Stimulated activated CD4-positive, alpha-beta T cell treated with anti-CD3 and anti-CD28 coated beads, TNF-alpha, amount 100 ng/mL, for 1 hour (primary cell): ENCODE results near the gene PPP2R3A.

Experiments
- DNase-seq, 3 donors: peaks; one replicate each; pipeline ENCODE4 v3.0.0-alpha.2; 2020; ENCODE audit warnings: low read depth in 3 of 3, low spot score in 1 of 3

Gene PPP2R3A

GRCh38 chr3:135970506-135971116 is 5.1 kb downstream of the PPP2R3A start:
- no peak for DNase-seq

DNA sequence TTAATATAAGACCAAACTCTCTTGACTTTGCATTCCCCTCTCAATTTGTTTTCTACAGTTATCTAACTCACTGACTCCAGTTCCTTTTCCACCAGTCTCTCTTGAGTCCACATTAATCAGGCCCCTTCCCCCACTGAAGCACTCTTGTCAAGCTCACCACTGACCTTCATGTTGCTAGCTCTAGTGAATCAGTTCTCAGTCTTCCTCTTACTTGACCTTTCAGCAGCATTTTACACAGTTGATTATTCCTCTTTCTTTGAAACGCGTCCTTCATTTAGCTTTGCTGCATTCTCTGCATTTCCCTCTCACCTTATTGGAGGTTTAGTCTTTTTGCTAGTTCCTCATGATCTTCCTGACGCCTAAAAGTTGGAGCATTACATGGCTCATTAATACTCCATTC is 8.3 kb downstream of the PPP2R3A start:
- no peak for DNase-seq

DNA sequence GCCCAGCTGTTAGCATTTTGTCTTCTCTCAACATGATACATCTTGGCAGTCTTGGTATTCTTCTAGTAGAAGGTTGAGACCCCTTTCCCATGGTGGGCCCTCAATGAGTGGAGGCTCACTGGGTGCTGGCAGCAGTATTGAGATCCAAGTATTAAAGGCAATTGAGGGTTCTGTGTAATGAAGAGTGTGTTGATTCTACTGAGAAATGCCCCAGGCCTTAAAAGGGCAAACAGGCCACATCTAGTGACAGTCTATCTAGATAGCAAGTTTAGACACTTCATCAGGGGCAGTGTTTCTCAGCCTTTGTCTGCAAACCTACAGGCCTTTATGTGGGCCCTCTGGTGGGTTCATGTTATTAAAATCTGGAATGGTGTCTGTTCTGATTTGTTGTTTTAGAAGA is 9.5 kb downstream of the PPP2R3A start:
- no peak for DNase-seq

DNA sequence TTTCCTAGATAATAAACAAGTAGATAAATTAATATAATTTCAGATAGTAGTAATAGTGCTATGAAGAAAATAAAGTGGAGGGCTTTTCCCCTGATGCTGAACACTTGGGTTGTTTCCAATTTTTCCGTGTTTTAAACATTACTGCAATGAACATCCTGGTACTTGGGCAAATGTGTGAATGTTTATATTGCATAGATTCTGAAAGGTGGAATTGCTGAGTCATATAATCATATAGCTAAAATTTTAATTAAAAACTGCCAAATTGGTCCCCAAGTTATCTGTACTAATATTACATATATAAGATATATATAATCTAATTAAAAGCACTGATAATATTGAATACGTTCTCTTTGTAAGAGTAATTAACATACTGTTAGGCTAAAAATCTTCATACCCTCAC is 10.0 kb downstream of the PPP2R3A start:
- DNase-seq: no peak

- DNase-seq: no peak
These were observed 14.8 kb downstream of the PPP2R3A start for GRCh38 chr3:135980343-135980742.

DNA sequence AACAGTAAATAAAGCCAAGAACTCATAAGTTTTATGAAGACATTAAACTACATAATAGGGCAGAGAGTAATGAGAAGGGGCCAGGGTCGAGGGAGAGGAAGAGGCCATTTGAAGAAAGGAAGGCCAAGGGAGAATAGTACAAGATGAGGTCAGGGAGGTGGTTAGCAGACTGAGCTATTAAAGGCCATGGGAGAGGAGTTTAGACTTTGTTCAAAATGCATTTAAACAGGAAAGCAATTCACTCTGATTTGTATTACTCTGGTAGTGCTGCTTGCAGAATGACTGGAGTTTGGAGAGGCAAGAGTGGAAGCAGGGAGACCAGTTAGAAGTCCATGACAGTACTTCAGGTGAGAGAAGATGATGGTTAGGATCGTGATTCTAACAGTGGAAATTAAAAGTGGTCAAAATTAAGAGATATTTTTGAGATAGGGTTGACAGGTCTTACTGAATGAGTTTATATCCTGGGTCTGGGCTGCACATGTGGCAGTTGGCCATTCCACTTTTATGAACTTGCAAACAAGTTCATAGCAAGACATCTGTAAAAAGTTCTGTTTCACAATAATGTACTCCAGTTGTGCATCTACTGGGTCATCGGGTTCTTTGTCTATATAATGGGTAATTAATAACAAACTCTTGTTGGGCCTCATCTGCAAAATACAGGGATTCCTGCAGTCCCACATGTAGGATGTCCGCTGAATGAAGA is 16.3 kb downstream of the PPP2R3A start:
- no peak for DNase-seq

GRCh38 chr3:135982404-135982761 is 16.9 kb downstream of the PPP2R3A start:
- no peak for DNase-seq

- DNase-seq: no peak
These were observed 17.5 kb downstream of the PPP2R3A start for GRCh38 chr3:135982922-135983581.

DNA sequence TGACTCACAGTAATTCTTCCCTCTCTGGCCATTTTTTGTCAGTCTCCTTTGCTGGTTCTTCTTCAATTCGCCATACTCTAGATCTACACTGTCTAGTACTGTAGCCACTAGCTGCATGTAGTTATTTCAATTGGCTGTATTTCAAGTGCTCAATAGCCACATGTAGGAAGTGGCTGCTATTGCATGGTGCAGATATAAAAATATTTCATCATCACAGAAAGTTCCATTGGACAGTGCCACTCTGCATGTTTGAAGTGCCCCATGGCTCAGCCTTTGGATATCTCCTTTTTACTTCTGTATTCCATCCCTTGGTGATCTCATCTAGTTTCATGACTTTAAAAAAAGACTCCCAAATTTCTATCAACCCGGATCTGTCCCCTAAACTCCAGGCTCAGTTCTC is 22.1 kb downstream of the PPP2R3A start:
- no peak for DNase-seq

DNA sequence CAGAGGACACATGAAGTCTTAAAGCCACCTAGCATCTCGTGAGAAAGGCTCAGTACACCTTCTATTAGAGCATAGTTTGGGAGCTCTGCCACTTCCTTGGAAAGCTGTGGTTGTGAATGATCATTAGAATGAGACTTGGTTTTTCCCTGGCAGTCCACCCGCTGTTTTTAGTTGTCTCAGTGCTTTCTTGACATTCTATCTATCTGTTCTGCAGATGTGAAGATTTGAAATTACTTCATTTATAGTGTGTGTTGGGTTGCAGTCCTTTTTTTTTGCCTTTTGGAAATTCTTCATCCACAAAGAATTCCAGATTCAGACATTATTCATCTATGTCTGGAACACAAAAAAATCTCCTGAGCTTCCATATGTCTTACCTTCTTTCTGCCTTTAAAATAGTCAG is 23.7 kb downstream of the PPP2R3A start:
- no peak for DNase-seq

GRCh38 chr3:135990903-135991302 is 25.4 kb downstream of the PPP2R3A start:
- no peak for DNase-seq

DNA sequence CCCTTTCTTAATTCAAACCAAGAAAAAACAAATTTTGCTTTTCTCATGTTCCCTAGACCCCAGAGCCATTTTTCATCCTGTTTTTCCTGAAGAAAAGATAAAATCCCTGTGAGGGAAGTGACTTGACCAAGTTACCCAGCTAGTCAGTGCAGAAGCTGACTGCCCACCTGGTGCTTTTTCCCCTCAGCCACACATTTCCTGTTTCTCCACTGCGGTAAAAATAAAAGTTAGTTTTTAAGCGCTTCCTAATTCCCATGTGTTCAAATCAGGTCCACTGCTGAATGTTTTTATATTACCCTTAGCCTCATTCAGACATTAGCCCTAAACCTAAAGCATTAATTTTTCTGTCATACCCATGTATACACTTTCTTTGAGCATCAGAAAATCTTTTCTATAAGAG is 26.1 kb downstream of the PPP2R3A start:
- DNase-seq: no peak

DNA sequence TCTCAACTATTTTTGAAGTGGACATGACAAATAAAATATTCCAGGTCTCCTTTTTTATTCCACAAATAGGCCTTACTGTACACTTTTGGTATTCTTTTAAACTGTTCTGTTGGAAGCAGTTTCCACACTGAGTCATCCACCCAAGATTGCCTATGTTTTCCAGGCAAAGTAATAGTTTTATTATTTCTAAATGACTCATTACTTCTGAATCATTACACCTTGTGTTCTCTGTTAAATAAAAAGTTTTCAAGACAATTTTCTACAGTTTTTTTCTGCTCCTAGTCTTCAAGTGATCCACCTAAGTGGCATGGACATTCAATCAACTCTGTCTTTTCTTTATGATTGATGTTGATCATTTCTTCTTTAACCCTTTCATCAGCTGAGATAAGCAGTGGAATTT is 26.5 kb downstream of the PPP2R3A start:
- DNase-seq: no peak

DNA sequence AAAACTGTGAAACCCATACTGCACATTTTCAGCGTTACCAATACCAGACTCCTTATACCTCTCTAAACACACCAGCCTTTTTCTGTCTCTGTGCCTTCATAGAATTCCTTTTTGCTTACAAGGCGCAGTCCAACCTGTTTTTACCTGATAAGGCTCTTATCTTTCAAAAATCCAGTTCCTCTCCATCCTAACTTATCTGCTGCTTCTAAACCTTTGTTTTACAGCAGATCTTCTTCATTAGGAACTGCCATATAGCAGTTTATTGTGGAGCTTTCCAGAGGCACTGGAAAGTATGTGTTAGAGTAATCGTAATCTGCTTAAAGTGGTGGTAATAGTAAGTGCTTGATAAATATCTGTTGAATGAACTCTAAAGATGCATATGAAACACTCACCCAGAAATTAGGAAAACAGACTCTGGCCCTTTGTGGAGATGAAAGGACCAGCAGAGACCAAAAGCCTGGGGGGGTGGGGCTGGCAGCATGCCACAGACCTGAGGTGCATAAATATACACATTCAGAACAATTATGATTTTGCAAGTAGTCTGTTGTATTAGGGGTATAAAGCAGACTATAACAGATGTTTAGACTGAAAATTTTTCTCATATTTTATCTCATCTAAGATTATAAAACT is 29.3 kb downstream of the PPP2R3A start:
- no peak for DNase-seq

GRCh38 chr3:135995766-135996165 is 30.2 kb downstream of the PPP2R3A start:
- no peak for DNase-seq

DNA sequence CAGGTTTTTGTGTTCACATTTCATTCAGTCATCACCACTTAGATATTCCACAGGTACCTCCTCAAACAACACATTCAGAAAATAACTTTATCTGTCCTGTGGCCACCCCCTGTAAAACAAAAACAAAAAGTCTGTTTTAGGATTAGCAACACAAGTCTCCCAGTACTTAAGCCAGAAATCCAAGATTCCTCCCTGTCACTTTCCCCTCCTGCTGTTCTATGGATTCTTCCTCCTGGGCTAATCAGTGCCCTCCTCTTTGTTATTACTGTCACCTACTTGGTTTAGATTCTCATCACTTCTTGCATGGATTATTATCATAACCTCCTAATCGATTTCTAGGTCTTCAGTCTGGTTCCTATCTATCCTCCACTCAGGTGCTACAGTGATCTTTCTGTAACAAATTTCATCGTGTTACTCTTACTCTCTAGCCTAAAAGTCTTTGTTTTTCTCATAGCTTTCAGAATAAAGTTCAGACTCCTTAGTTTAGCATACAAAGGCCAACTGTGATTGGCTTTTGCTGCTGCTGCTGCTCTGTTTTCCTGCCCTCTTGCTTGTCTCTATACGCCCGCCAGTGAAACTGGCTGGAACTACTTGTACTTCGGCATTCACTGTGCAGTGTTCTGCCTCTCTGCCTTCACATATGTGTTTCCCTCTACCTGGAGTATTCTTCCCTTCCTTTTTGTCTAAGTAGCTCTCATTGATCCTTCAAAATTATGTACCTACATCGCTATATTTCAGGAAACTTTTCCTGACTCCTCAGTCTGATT is 32.2 kb downstream of the PPP2R3A start:
- DNase-seq: no peak

DNA sequence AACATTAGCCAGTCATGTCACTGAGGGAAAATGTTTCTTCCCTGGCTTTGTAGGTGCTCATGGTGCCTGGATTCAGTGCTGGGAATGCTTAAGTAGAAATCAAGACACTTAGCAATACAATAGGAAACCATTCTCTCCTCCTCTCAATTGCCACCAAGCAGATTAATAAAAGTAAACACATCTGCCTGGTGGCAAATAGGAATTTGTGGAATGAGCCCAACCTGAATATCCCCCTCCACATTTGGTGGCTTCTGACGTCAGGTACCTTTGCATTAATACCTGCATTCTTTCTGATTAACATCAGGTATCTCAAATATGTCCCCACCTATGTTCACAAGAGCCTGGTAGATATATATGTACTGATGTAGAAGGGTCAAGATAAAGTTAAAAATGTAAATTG is 42.7 kb downstream of the PPP2R3A start:
- DNase-seq: no peak

GRCh38 chr3:136008732-136009470 is 43.4 kb downstream of the PPP2R3A start:
- no peak for DNase-seq

GRCh38 chr3:136018876-136019275 is 53.3 kb downstream of the PPP2R3A start:
- DNase-seq: no peak

DNA sequence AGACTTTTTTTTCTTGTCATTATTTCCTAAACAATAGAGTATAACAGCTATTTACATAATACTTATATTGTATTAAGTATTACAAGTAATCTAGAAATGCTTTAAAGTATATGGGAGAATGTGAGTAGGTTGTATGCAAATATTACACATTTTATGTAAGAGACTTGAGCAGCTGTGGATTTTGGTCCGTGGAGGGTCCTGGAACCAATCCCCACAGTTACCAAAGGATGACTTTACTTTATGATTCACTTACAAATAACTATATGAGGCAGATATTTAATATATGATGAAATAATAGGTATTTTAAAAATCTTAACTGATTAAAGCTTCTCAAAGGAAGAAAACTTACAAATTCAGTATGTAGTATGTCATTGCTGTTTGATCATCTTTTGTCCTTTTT is 56.3 kb downstream of the PPP2R3A start:
- DNase-seq: no peak
